A204.1 (cell line): ENCODE data around the gene ZSCAN31.
"Not testable (repeated sequence)": the region's sequence is repeated elsewhere in the genome, so short reads cannot be mapped to it uniquely, and the experiment has no call there.

Experiments used
- FAIRE-seq: peaks from 2 replicates; lab custom pipeline; 2012; peaks lifted over from hg19 to GRCh38; lab: Jason Lieb, UNC

ZSCAN31 gene

DNA sequence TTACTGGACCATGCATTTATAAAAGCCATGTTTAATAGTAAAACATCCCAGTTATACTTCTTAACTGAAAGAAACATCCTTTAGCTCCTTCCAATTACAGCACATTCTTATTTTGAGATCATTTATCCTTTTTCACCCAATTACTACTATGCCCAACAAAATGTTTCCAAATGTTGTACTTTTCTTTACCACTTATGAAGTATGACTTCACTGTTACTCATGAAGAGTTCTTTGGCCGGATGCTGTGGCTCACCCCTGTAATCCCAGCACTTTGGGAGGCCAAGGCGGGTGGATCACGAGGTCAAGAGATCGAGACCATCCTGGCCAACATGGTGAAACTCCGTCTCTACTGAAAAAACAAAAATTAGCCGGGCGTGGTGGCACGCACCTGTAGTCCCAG is 18.1 kb downstream of the ZSCAN31 start:
- FAIRE-seq = not testable (repeated sequence)

DNA sequence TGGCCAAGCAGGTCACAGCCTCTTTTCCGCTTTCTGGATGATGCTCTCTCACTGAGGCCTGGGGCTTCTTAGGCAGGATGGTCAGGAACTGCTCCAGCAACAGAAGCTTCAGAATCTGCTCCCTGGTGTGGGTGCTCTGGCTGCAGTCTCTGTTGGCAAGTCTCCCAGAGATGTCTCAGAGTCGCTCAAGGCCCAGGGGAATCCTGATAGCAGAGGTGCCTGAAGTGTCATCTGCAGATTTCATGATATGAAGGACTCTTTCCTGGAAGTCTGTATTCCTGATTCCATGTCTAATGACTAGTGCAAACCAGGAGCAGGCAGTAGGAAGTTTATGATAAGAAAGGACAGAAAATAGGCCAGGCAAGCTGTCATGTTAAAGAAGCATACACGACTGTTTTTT is 20.3 kb downstream of the ZSCAN31 start:
- FAIRE-seq = no peak

DNA sequence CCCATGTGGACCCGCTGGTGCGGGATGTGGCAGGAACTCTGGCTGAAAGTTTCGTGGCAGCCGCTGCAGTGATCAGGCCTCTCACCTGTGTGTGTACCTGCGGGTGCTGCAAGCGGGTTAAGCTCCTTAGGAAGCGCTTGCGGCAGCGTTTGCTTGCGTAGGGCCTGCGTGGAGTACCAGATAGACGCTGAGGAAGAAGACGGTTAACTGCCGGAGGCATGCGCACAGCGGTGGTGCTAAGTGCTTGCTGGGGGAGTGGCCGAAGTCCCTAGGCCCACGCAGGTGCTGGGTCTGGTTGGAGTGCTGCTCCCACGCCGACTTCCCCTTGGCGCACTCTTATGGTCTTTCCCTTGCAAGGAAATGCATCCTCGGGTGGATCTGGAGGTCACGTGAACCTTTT is 23.0 kb downstream of the ZSCAN31 start:
- no peak for FAIRE-seq

DNA sequence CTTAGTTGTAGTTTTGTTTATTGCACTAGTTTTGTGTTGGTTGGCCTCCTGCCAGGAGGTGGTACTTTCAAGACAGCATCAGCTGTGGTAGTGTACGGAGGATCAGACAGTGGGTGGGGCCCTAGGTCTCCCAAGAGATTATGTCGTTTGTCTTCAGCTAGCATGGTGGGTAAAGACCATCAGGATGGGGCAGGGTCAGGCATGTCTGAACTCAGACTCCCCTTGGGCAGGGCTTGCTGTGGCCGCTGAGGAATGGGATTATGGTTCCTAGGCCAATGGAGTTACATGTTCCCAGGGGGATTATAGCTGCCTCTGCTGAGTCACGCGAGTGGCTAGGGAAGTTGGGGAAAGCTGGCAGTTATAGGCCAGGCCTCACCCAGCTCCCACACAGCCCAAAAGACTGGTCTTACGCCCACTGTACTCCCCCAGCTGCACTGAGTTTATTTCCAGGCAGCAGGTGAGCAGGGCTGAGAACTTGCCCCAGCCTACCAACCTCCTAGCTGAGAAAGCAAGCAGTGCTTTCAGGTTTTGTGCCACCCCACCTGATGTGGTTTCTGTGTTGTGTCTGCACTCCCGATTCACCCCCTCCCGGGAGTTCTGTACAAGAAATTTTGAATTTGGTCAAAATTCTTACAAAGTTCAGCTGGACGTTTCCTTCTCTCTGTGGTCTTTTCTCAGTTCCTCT is 24.7 kb downstream of the ZSCAN31 start:
- no peak for FAIRE-seq

DNA sequence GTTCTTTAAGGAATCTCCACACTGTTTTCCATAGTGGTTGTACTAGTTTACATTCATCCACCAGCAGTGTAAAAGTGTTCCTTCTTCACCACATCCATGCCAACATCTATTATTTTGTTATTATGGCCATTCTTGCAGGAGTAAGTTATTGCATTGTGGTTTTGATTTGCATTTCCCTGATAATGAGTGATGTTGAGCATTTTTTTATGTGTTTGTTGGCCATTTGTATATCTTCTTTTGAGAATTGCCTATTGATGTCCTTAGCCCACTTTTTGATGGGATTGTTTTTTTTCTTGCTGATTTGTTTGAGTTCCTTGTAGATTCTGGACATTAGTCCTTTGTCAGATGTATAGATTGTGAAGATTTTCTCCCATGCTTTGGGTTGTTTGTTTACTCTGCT is 29.6 kb downstream of the ZSCAN31 start:
- not testable (repeated sequence) for FAIRE-seq

DNA sequence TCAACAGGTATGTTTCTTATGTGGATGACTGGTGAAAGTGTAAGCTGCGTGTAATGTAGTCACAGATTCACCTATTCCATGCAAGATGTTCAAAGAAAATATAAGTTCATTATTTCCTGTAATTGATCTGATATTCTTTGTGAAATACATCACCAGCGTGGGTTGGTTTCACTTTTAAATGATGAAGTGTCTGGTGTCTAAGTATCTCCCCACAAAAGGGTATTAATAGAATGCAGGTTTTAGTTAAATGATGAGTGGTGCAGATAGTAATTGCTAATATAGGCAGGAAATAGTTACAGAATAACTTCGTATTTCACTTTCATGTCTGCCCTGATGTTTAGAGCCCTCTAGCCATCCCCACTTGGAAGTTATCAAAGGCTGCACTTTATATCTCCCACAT is 32.4 kb downstream of the ZSCAN31 start:
- FAIRE-seq = no peak

DNA sequence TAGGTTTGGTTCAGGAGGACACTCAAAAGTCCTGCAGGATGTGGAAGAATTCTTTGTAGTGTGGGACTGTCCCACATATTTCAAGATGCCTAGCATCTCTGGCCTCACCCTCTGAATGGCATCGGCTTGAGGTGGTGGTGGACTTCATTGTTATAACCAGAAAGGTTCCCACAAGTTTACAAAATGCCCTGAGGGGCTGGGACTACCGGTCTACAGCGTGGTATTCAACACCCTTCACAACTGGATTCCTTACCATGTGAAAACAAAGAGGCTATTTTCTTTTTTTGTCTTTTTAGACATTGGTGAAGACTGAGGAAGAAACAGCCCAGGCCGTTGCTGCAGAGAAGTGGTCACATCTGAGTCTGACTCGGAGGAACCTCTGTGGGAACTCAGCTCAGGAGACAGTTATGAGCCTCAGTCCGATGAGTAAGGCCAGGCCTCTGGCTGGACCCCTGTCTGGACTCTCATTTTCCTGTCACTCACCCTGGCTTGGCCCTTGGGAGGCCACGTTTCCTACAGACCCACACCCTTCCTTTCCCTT is 39.4 kb downstream of the ZSCAN31 start:
- no peak for FAIRE-seq

DNA sequence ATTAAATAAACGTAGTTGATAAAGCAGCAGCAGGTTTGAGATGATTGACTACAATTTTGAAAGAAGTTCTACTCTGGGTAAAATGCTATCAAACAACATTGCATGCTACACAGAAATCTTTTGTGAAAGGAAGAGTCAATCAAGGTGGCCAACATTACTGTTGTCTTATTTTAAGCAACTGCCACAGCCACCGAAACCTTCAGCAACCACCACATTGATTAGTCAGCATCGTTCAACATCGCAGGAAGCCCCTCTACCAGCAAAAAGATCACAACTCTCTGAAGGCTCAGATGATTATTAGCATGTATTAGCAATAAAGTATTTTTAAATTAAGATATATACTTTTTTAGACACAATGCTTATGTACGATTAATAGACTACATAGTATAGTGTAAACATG is 40.6 kb downstream of the ZSCAN31 start:
- FAIRE-seq = no peak

DNA sequence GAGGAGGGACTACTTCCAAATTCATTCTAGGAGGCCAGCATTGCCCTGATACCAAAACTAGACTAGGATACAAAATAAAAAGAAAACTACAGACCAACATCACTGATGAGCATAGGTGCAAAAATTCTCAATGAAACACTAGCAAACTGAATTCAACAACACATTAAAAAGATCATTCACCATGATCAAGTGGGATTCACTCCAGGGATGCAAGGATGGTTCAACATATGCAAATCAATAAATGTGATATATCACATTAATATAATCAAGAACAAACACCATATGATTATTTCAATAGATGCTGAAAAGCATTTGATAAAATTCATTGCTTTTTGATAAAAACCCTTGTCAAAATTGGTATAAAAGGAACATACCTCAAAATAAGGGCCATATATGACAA is 44.4 kb downstream of the ZSCAN31 start:
- no peak for FAIRE-seq

DNA sequence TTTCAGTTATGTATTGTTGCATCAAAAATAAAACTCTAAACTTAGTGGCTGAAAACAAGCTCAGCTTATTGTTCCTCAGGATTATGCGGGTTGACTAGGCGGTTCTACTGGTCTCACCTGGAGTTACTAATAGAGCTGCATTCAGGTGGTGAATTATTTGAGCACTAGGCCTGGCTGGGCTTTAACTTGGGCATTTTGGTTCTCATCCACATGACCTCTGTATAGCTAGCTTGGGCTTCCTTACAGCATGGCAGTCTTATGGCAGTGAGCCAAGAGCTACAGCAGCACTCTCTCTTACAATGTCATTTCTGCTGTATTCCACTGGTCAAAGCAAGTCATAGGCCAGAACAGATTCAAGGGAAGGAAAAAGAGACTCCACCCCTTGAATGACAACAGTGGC is 53.0 kb downstream of the ZSCAN31 start:
- no peak for FAIRE-seq

DNA sequence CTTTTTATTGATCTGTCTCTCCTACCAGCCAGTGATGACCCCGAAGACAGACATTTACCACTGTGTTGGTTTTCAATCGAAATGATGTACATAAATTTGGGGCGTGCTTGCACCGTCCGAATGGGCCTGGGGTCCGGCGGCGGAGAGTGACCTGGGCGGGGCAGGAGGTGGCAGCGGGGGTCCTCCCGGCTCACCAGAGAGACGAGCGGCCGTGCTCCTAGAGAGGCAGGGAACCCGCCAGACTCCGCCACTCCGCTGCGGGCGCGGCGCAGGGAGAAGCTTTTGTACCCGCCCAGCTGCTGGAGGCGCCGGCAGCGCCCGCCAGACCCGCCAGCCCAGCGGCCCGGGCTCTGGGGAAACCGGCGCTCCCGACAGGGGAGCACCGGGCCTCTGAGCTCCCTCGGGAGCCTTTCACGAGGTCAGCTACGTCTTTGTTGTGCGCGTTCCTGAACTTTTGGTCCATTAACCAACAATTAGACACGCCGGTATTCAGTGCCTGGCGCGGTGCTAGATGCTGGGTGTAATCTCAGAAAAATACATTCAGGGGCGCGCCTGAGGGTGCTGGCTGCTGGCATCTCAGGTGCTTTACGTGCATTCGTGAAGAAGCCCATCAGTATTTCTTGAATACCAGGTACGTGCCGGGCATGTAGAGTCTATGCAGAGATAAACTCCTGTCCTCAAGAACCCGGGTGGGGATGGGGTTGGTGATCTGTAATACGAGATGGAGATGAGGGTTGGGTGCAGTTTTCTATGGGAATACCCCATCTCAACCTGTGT is 54.5 kb downstream of the ZSCAN31 start, which contains the start of gene PGBD1:
PGBD1 (plus strand) TSS at position 285 of the 777 bp plus-strand sequence. CDS start 2,242 bp downstream, outside the sequence.
- no peak for FAIRE-seq

DNA sequence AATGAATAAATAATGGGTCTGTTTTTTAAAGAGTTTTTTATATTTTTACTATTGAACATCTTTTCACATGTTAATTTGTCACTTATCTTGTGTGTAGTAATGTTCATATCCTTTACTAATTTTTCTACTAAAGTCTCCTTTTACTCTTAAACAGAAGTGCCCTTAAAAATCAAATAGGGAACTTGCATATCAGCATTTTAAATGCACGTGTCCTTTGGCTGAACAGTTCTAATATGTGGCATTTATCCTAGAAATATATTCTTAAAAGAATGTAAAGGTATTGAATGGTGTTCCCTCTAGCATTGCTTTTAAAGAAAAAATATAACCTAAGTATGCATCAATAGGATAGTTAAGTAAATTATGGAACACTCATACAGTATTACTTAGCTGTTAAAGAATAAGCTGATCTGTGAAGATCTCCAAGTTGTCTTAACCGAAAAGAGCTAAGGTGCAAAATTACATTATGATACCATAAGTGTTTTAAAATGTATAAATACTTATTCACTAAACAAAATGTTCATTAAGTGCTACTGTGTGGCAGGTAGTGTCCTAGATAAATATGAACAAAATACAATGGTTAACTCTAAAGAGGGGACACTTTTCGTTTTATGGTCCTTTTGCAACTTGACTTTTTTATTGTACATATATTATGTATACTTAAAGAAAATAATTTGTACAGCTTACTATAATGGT is 55.2 kb downstream of the ZSCAN31 start:
- no peak for FAIRE-seq

DNA sequence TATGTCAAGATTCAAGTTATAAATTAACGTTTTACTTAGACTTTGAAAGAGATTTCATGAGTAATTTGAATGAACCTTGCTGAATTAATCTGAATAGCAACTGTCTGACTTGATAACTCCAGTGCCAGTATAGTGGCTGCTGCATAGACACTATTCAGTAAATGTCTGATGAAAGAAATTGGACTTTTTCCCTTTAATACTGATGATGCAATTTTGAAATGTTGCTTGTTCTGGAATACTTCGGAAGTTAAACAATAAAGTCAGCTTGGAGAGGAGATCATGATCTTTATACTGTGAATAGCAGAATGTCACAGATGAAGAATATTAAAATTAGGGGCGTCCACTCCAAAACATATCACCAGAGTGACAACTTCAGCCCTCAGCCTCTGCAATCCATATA is 58.2 kb downstream of the ZSCAN31 start:
- no peak for FAIRE-seq

DNA sequence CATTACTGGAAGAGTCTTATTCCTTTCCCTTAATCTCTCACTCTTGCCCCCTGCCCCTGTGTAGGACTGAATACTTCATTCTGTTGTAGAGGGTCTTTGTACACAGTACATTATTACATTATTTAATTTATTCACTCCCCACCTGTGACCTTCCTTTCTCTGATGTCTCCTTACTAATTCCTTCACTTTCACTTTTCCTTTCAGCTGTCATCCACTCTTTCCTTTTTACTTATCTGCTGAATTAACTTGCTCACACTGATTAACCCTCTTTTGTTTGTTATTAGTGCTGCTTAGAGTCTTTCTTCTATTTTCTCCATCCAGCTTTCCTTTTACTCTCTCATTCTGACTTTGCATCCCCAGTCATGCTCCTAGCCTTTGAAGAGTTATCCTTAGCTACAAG is 61.1 kb downstream of the ZSCAN31 start:
- no peak for FAIRE-seq
